ENCODE data around the gene ATP5MC3.

Gene ATP5MC3

DNA sequence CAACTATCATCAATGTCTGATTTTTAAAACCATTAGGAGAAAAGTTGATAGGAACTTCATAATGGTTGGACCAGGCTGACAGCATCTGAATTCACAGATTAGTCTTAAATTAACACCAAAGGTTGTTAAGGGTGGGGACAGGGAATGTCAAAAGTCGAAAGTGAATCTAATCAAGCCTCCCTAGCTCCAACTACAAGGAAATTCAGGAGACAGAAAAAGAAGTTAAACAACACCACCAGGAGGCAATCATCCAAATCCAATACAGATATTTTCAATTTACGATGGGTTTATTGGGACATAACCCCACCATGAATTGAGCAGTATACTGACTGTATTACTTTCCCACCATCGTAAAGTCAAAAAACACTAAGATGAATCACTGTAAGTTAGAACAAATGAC, 46.3 kb downstream of the ATP5MC3 start:
- no peak for TF ChIP-seq FOXM1 (IDR thresholded peaks at IDR 0.05; ENCODE audit: borderline replicate concordance, low read depth)
- no peak for TF ChIP-seq TAF1 (IDR thresholded peaks at IDR 0.05; ENCODE audit: low read depth)
- no peak for TF ChIP-seq NFIC (IDR thresholded peaks at IDR 0.05)
- TF ChIP-seq, protein P1, sequence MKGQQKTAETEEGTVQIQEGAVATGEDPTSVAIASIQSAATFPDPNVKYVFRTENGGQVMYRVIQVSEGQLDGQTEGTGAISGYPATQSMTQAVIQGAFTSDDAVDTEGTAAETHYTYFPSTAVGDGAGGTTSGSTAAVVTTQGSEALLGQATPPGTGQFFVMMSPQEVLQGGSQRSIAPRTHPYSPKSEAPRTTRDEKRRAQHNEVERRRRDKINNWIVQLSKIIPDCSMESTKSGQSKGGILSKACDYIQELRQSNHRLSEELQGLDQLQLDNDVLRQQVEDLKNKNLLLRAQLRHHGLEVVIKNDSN (IDR thresholded peaks at IDR 0.05), result no peak
- no peak for TF ChIP-seq ZBTB7A (IDR thresholded peaks at IDR 0.05; ENCODE audit: low read depth)
- no peak for TF ChIP-seq REST (IDR thresholded peaks at IDR 0.05; ENCODE audit: low read depth)
- no peak for TF ChIP-seq MAX (IDR thresholded peaks at IDR 0.05)
- TF ChIP-seq EP300 (IDR thresholded peaks at IDR 0.05; ENCODE audit: borderline replicate concordance), result no peak
- no peak for TF ChIP-seq YY1 (IDR thresholded peaks at IDR 0.05; ENCODE audit: low read depth)
- TF ChIP-seq TEAD4 (IDR thresholded peaks at IDR 0.05), result no peak
- TF ChIP-seq CEBPB (IDR thresholded peaks at IDR 0.05), result no peak
- no peak for TF ChIP-seq RAD21 (IDR thresholded peaks at IDR 0.05; ENCODE audit: low read depth)
- TF ChIP-seq EGR1 (IDR thresholded peaks at IDR 0.05), result no peak
- no peak for TF ChIP-seq TCF12 (IDR thresholded peaks at IDR 0.05; ENCODE audit: low read depth)
- TF ChIP-seq CREB1 (IDR thresholded peaks at IDR 0.05; ENCODE audit: low read depth), result no peak

DNA sequence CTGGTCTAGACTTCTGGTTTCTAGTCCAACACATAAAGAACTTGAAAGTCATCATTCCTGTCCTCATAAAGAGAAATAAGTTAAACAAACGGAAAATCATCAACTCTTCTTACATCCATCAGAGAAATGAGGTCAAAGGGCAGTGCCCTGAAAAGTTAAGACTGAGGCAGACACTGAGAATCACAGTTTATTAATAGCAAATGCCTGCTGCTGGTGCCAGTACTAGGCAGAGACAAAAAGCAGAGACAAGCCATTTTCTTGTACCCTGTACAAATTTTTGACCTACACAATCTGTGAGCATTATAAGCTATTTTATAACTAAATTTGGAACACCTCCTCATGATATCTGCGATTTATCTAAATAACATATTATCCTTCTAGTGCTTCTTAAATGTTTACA, 50.3 kb downstream of the ATP5MC3 start:
- TF ChIP-seq TEAD4 (IDR thresholded peaks at IDR 0.05) (no peak), FOXM1 (IDR thresholded peaks at IDR 0.05; ENCODE audit: borderline replicate concordance, low read depth) (no peak), RAD21 (IDR thresholded peaks at IDR 0.05; ENCODE audit: low read depth) (no peak), REST (IDR thresholded peaks at IDR 0.05; ENCODE audit: low read depth) (no peak), EP300 (IDR thresholded peaks at IDR 0.05; ENCODE audit: borderline replicate concordance) (no peak), CREB1 (IDR thresholded peaks at IDR 0.05; ENCODE audit: low read depth) (no peak), TCF12 (IDR thresholded peaks at IDR 0.05; ENCODE audit: low read depth) (no peak), EGR1 (IDR thresholded peaks at IDR 0.05) (no peak), CEBPB (IDR thresholded peaks at IDR 0.05) (no peak), TAF1 (IDR thresholded peaks at IDR 0.05; ENCODE audit: low read depth) (no peak), YY1 (IDR thresholded peaks at IDR 0.05; ENCODE audit: low read depth) (no peak), NFIC (IDR thresholded peaks at IDR 0.05) (no peak), ZBTB7A (IDR thresholded peaks at IDR 0.05; ENCODE audit: low read depth) (no peak), MAX (IDR thresholded peaks at IDR 0.05) (no peak)
- TF ChIP-seq, protein P1 (IDR thresholded peaks at IDR 0.05), result no peak

DNA sequence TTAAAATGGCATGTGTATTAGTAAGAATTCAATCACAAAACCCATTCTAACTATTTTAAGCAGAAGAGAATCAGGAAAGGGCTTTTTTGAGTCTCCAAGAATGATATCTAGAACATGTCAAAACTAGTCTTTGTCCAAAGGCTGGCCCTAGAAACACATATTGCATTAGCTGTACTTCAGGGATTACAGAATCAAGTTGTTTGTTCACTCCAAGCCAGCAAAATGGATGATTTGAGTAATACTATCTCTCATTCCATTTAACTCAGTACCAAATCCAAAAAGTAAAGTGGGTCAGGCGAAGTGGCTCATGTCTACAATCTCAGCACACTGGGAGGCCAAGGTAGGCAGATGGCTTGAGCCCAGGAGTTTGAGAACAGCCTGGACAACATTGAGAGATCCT, 54.8 kb downstream of the ATP5MC3 start:
- TF ChIP-seq TEAD4 (IDR thresholded peaks at IDR 0.05), result no peak
- no peak for TF ChIP-seq RAD21 (IDR thresholded peaks at IDR 0.05; ENCODE audit: low read depth)
- TF ChIP-seq, protein P1 (IDR thresholded peaks at IDR 0.05), result no peak
- TF ChIP-seq EGR1 (IDR thresholded peaks at IDR 0.05), result no peak
- no peak for TF ChIP-seq ZBTB7A (IDR thresholded peaks at IDR 0.05; ENCODE audit: low read depth)
- no peak for TF ChIP-seq MAX (IDR thresholded peaks at IDR 0.05)
- no peak for TF ChIP-seq EP300 (IDR thresholded peaks at IDR 0.05; ENCODE audit: borderline replicate concordance)
- TF ChIP-seq FOXM1 (IDR thresholded peaks at IDR 0.05; ENCODE audit: borderline replicate concordance, low read depth), result no peak
- TF ChIP-seq CEBPB (IDR thresholded peaks at IDR 0.05), result no peak
- no peak for TF ChIP-seq NFIC (IDR thresholded peaks at IDR 0.05)
- TF ChIP-seq YY1 (IDR thresholded peaks at IDR 0.05; ENCODE audit: low read depth), result no peak
- TF ChIP-seq CREB1 (IDR thresholded peaks at IDR 0.05; ENCODE audit: low read depth), result no peak
- TF ChIP-seq TAF1 (IDR thresholded peaks at IDR 0.05; ENCODE audit: low read depth), result no peak
- no peak for TF ChIP-seq TCF12 (IDR thresholded peaks at IDR 0.05; ENCODE audit: low read depth)
- no peak for TF ChIP-seq REST (IDR thresholded peaks at IDR 0.05; ENCODE audit: low read depth)
